SK-N-MC (cell line): ENCODE data around the gene YTHDF1.

Source experiments
- DNase-seq: peaks from one replicate; pipeline ENCODE4 v3.0.0-alpha.2; 2011; ENCODE audit warnings: low read depth, low spot score
- H3K27ac ChIP-seq: fragments of 200-600 bp; sonication (generic); 2 replicates; pipeline ENCODE4 v1.5.1; 2016; ENCODE audit warnings: mixed run types
- H3K36me3 ChIP-seq: fragments of 200-600 bp; sonication (generic); 2 replicates; pipeline ENCODE4 v1.6.1; 2017; ENCODE audit warnings: antibody characterized with exemption, low read length, mixed read lengths; ENCODE audit not compliant: insufficient read depth
- H3K4me3 ChIP-seq: fragments of 200-600 bp; sonication (generic); 2 replicates; pipeline ENCODE4 v1.5.1; 2016
- H3K9ac ChIP-seq: fragments of 200-600 bp; sonication (generic); 2 replicates; pipeline ENCODE4 v1.8.0; 2017; ENCODE audit warnings: mixed run types, mixed read lengths; ENCODE audit not compliant: insufficient read length
- H3K9me3 ChIP-seq: fragments of 200-600 bp; sonication (generic); 2 replicates; pipeline ENCODE4 v1.6.1; 2017; ENCODE audit warnings: low read depth, mild to moderate bottlenecking, antibody characterized with exemption, low read length, moderate library complexity, mixed read lengths
- EZH2 ChIP-seq: fragments of 200-600 bp; sonication (generic); IDR thresholded peaks from one replicate; pipeline ENCODE4 v1.6.1; 2017; ENCODE audit warnings: antibody characterized with exemption
- FOXP2 ChIP-seq: optimal IDR thresholded peaks from 2 replicates; pipeline ENCODE3; 2011; ENCODE audit warnings: mild to moderate bottlenecking, moderate library complexity; ENCODE audit not compliant: insufficient read depth; ENCODE audit errors: extremely low read length, control extremely low read depth
- POLR2AphosphoS5 ChIP-seq: IDR thresholded peaks from 2 replicates; pipeline ENCODE4 v1.6.1; 2012; ENCODE audit warnings: mild to moderate bottlenecking, low read depth, low read length, borderline replicate concordance

The YTHDF1 gene

DNA sequence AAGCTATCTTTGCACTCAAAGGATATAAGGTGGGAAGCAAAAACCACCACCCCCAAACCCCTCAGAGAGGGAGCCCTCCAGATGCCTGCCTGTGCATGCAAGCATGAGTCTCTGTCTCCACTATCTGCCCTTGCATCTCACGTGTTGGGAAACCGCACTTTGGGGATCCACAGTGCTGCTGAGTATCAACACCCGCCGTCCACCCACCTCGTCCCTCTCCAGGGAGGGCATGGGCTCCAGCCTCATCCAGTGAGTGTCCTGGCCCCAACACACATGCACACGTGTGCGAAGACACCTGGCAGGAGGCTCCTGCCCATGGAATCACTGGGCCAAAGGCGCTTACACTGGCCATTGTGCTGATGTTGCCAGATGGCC is 3.5 kb upstream of the YTHDF1 start:
- Histone ChIP-seq H3K27ac (no peak overlapping the region), H3K9ac (no peak overlapping the region), H3K4me3 (no peak overlapping the region), H3K36me3 (peaks cover 4% of the 10 kb centered on the region), H3K9me3 (no peaks in the 10 kb centered on the region)
- TF ChIP-seq EZH2, result no peak
- TF ChIP-seq POLR2AphosphoS5, result no peak
- TF ChIP-seq FOXP2, result no peak
- DNase-seq, result no peak

DNA sequence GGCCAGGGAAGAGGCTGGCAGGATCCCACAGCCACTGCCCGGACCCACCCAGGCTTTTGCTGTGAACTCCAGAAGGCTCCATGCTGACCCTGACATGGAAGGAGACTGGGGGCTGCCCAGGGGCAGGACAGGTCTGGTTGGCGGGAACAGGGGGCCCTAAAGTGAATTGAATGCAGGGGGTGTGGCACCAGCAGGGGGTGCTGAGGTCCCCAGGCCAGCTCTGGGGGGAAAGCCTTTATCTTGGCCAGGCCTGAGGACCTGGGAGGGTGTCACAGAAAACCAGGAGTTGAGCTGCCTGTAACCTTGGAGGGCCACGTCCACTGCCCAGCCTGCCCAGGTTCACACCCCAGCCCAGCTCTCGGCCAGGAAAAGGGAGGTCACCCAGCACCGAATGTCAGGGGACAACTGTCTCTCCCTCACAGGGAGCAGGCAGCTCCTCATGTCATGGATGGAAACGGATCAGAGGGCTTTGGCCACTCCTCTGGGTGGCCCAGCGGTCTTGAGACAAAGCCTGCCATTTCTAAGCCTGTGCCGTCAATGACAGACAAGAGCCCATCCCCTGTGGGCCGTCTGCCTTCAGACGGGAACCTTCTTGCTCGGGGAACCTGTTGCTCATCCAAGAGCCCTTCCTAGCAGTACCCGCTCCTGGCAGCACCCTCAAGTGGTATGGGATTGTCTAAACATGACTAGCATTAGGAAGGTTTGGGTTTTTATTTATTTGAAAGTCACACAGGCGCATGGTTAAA is 2.9 kb upstream of the YTHDF1 start:
- Histone ChIP-seq H3K36me3 (peaks cover 10% of the 10 kb centered on the region), H3K27ac (no peak overlapping the region), H3K4me3 (no peak overlapping the region), H3K9ac (no peak overlapping the region), H3K9me3 (no peaks in the 10 kb centered on the region)
- no peak for DNase-seq
- TF ChIP-seq FOXP2 (no peak), EZH2 (no peak), POLR2AphosphoS5 (no peak)

DNA sequence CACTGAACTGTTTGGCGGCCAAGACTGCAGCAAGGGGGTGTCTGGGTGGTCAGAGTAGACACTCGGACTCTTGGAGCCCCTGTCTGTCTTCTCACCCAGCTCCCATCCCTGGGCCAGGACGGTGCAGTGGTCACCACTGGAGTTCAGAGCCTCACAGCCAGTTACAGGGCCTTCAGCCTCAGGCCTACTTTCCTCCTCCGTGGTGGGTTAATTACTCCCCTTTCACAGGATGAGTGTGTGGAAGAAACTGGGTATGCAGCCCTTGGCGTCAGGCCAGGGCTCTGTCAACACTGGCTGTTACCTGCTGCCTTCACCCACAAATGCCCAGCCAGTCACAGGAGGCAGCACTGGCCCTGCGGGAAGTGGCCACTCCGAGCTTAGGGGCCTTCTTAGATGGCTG is 1.8 kb upstream of the YTHDF1 start:
- no peaks in the 10 kb centered on the region for H3K9me3 ChIP-seq
- peaks cover 22% of the 10 kb centered on the region for H3K36me3 ChIP-seq
- no peak overlapping the region for H3K4me3 ChIP-seq
- TF ChIP-seq FOXP2, result no peak
- TF ChIP-seq EZH2, result no peak
- no peak for TF ChIP-seq POLR2AphosphoS5
- no peak for DNase-seq
- H3K27ac ChIP-seq, result no peak overlapping the region
- no peak overlapping the region for H3K9ac ChIP-seq

DNA sequence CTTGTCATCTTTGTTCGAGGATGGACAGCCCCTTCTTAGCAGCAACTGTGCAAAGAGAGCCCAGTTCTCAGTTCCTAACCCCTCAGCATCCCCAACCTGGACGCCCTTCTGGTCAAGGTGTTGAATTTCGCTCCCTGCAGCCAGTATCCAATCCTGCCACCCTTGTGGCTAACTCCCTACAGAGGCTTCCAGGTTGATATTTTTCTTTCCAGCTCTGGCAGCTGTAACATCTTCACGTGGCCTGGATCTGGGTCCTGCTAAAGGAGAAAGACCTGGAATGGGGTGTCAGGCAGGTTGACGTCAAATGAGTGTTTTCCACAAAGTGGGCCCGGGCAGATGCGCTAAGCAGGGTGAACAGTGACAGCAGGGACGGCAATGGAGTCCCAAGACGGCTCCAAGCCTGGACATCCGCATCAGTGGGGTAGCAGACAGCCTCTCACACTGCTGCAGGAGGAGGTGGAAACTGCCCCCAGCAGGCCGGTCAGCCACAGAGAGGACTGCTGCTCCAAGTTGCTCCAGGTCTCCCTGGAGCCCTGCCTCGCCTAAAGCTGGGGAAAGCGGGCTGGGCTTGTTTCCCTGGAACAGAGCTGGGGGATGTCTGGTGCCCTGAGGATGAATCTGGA is 1.0 kb upstream of the YTHDF1 start:
- no peak overlapping the region for H3K27ac ChIP-seq
- H3K36me3 ChIP-seq, result peaks cover 29% of the 10 kb centered on the region
- no peaks in the 10 kb centered on the region for H3K9me3 ChIP-seq
- peak overlapping the region; percentile 85 for H3K4me3 ChIP-seq
- TF ChIP-seq FOXP2 (no peak), EZH2 (no peak), POLR2AphosphoS5 (no peak)
- peak overlapping the region; percentile 85 for H3K9ac ChIP-seq
- no peak for DNase-seq

DNA sequence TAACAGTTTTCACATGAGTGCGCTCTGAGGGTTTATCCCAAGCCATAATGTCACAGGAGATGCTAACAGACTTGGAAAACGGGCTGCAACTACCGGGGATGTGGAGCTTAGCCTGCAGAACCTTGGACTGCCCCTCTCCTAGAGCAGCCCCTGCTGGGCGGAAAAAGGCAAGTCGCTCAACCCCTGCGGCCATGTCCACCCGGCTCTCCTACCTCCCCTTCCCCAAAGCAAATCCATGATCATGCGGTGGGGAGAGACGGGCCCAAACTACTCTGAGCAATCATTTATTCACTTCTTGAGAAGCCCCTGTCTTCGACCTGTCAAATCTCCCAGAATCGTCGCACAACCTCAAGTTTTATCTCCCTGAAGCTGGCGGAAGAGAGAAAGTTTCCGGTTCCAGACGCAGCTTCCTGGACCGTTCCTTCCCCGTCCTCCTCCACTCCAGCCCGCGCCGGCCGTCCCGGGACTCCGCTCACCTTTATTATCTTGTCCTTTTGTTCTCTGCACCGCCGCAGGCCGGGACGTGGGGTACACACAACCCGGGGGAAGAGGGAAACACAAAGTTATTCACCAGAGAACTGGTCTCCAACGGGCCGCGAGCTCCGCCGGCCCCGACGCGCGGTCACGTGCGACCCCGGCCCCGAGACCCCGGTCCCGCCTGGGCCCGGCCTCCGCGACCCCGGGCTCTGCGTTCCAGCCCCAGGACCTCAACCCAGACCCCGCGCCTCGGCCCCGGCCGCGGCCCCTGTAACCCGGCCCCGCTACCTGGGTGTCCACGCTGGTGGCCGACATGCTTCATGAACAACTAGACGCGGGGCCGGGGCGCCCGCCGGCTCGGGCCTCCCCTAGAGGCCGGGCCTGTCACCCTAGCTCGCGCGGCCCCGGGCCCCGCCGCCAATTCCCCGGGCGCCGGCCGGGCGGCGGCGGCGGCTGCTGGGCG is 560 bp downstream of the YTHDF1 start:
- H3K9me3 ChIP-seq, result no peaks in the 10 kb centered on the region
- H3K4me3 ChIP-seq, result peak overlapping the region; percentile 96
- H3K27ac ChIP-seq, result 0 out of 2 replicates have a peak overlapping the region, but pooled peaks have one; percentile 57
- TF ChIP-seq EZH2, result no peak
- no peak for TF ChIP-seq FOXP2
- no peak for TF ChIP-seq POLR2AphosphoS5
- peak overlapping the region; percentile 97 for H3K9ac ChIP-seq
- DNase-seq, result no peak
- peaks cover 42% of the 10 kb centered on the region for H3K36me3 ChIP-seq

DNA sequence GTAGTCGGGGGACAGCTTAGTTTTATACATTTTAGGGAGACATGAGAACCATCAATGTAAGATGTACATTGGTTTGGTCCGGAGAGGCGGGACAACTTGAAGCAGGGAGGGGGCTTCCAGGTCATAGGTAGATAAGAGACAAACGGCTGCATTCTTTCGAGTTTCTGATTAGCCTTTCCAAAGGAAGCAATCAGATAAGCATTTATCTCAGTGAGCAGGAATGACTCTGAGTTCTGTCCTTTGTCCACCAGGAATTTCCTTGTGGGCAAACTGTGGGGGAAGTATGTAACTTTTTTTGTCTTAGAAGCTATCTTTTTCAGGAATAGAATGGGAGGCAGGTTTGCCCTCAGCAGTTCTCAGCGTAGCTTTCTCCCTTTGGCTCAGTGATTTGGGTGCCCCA is 1.4 kb downstream of the YTHDF1 start:
- peak overlapping the region; percentile 97 for H3K9ac ChIP-seq
- H3K9me3 ChIP-seq, result no peaks in the 10 kb centered on the region
- H3K4me3 ChIP-seq, result peak overlapping the region; percentile 96
- H3K36me3 ChIP-seq, result peaks cover 50% of the 10 kb centered on the region
- H3K27ac ChIP-seq, result no peak overlapping the region
- DNase-seq, result no peak
- TF ChIP-seq FOXP2 (no peak), EZH2 (no peak), POLR2AphosphoS5 (no peak)

DNA sequence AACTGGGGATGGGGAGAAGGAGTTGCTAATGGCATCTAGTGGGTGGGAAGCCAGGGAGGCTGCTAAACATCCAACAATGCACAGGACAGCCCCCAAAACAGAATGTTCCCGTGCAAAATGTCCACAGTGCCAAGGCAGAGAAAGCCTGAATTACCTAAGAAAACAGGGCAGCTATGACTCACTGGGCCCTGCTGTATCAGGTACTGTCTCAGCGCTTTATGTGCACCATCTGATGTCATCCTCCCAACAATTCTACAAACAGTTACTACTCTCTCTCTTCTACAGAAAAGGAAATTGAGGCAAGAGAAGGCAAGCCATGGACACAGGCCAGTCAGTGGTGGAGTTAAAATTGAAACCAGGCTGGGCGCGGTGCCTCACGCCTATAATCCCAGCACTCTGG is 3.1 kb downstream of the YTHDF1 start:
- Histone ChIP-seq H3K27ac (no peak overlapping the region), H3K4me3 (no peak overlapping the region), H3K36me3 (peaks cover 65% of the 10 kb centered on the region), H3K9me3 (no peaks in the 10 kb centered on the region), H3K9ac (no peak overlapping the region)
- DNase-seq, result no peak
- no peak for TF ChIP-seq POLR2AphosphoS5
- TF ChIP-seq FOXP2, result no peak
- TF ChIP-seq EZH2, result no peak

DNA sequence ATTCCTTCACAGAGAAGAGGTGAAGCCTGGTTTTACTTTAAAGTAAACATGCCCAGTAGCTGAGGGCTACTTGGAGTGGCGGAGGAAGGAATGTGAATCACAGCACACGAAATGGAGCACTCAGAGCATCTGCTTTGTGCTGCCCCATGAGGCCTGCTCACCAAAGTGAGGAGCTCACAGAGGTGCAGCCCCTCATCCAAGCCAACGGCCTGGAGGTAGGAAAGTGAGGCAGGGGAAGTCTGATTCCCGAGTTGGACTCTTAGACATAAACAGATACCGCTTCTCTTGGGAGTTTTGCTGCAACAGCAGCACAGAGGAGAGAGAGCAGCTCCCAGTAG is 3.6 kb downstream of the YTHDF1 start:
- DNase-seq, result no peak
- TF ChIP-seq POLR2AphosphoS5 (no peak), FOXP2 (no peak), EZH2 (no peak)
- H3K36me3 ChIP-seq, result peaks cover 69% of the 10 kb centered on the region
- H3K9me3 ChIP-seq, result no peaks in the 10 kb centered on the region
- no peak overlapping the region for H3K9ac ChIP-seq
- no peak overlapping the region for H3K4me3 ChIP-seq
- H3K27ac ChIP-seq, result no peak overlapping the region
